HepG2 (cell line): ENCODE data around the gene PLCB4. TPM values are rescaled to one million over a fixed set of nuclear protein-coding genes. Genes with fewer than 3 reads are reported as not detected.

Experiments
- ATAC-seq: fragments of 200-7000 bp; cut with Tn5 transposase; 3 replicates; pipeline ENCODE4 v1.9.1; 2020; ENCODE audit warnings: mild to moderate bottlenecking, moderate library complexity
- BruUV-seq: library from RNA; stranded (reverse); fragments of 400-500 nt; replicated peaks from 2 replicates; lab custom pipeline; 2021; lab: Mats Ljungman, UMichigan
- CTCF ChIA-PET: fragments of 300-600 bp; formaldehyde crosslinking; extraction: SDS; loops from one replicate; lab custom pipeline; 2021; ENCODE audit warnings: low total read pairs, inconsistent platforms, low intra/inter-chr PET ratio; lab: Yijun Ruan, JAX
- POLR2A ChIA-PET: fragments of 350-600 bp; sonication (Branson Sonifier 250); formaldehyde crosslinking; loops from one replicate; lab custom pipeline; 2020; ENCODE audit warnings: antibody characterized with exemption, inconsistent platforms; lab: Yijun Ruan, JAX
- DNase-seq: peaks from one replicate; pipeline ENCODE4 v3.0.0-alpha.2; 2015; ENCODE audit warnings: low spot score
- FAIRE-seq: peaks from 3 replicates; lab custom pipeline; 2011; peaks lifted over from hg19 to GRCh38; lab: Jason Lieb, UNC
- H2AFZ ChIP-seq: one replicate; pipeline ENCODE4 v1.6.1; 2011; ENCODE audit warnings: low read length, inconsistent platforms
- H3K27ac ChIP-seq: fragments of 300-600 bp; 3 replicates; pipeline ENCODE4 v1.8.0; 2011; ENCODE audit warnings: mixed run types, mild to moderate bottlenecking, mixed read lengths, low read length, inconsistent platforms; ENCODE audit not compliant: insufficient read depth; ENCODE audit errors: extremely low read length
- H3K27me3 ChIP-seq, 2 experiments: fragments of 200-600 bp in 1 of 2; 2 replicates in 1 of 2; 3 replicates in 1 of 2; pipeline versions ENCODE4 v1.6.0 to v1.8.0; 2011; ENCODE audit warnings: low read length in 2 of 2, mild to moderate bottlenecking in 2 of 2, moderate library complexity in 2 of 2, inconsistent platforms in 1 of 2; ENCODE audit not compliant: insufficient read depth in 2 of 2, control insufficient read depth in 1 of 2
- H3K36me3 ChIP-seq, 2 experiments: fragments of 200-600 bp in 1 of 2; replicated peaks in 1 of 2; 2 replicates in 1 of 2; 3 replicates in 1 of 2; pipeline versions ENCODE4 v1.5.1 to v1.8.0; 2011; ENCODE audit warnings: low read length in 2 of 2, inconsistent platforms in 1 of 2; ENCODE audit not compliant: insufficient read depth in 2 of 2, control insufficient read depth in 1 of 2
- H3K4me1 ChIP-seq: 2 replicates; pipeline ENCODE4 v1.5.1; 2012; ENCODE audit warnings: low read length, inconsistent platforms; ENCODE audit not compliant: insufficient read depth
- H3K4me2 ChIP-seq: 2 replicates; pipeline ENCODE4 v1.6.0; 2011; ENCODE audit warnings: low read depth, low read length, inconsistent platforms
- H3K4me3 ChIP-seq, 3 experiments: fragments of 200-600 bp in 1 of 3; sonication (generic), shearing (Covaris generic) in 1 of 3; replicated peaks in 1 of 3; 2 replicates each; pipeline ENCODE4 v1.5.1; 2011 to 2016; ENCODE audit warnings: low read length in 3 of 3, inconsistent platforms in 2 of 3, low read depth in 2 of 3, mild to moderate bottlenecking in 2 of 3, control low read depth in 1 of 3, mixed read lengths in 1 of 3; ENCODE audit not compliant: insufficient read depth in 1 of 3
- H3K79me2 ChIP-seq: one replicate; pipeline ENCODE4 v1.6.1; 2011; ENCODE audit warnings: low read length, inconsistent platforms; ENCODE audit not compliant: insufficient read depth
- H3K9ac ChIP-seq: 2 replicates; pipeline ENCODE4 v1.6.0; 2011; ENCODE audit warnings: mild to moderate bottlenecking, low read depth, low read length, inconsistent platforms; ENCODE audit not compliant: insufficient read depth
- H3K9me3 ChIP-seq: 2 replicates; pipeline ENCODE4 v1.5.1; 2012; ENCODE audit warnings: mild to moderate bottlenecking, low read length
- H4K20me1 ChIP-seq: 2 replicates; pipeline ENCODE4 v1.6.0; 2011; ENCODE audit warnings: inconsistent platforms, mild to moderate bottlenecking, low read length, moderate library complexity; ENCODE audit not compliant: insufficient read depth
- AKNA ChIP-seq: sonication (generic); formaldehyde crosslinking; IDR thresholded peaks from 2 replicates; pipeline ENCODE4 v1.4.0; 2020; ENCODE audit warnings: missing genetic modification reagents, borderline replicate concordance
- ARNTL ChIP-seq: sonication (generic); formaldehyde crosslinking; IDR thresholded peaks from 2 replicates; pipeline ENCODE4 v1.4.0; 2020; ENCODE audit warnings: mild to moderate bottlenecking, missing genetic modification reagents
- THAP9 ChIP-seq: sonication (generic); formaldehyde crosslinking; IDR thresholded peaks from 2 replicates; pipeline ENCODE4; 2020; ENCODE audit warnings: missing genetic modification reagents, mild to moderate bottlenecking, borderline replicate concordance
- TIGD3 ChIP-seq: sonication (generic); formaldehyde crosslinking; IDR thresholded peaks from 2 replicates; pipeline ENCODE4 v1.5.1; 2020; ENCODE audit warnings: mild to moderate bottlenecking, missing genetic modification reagents, borderline replicate concordance
- ZBTB26 ChIP-seq: IDR thresholded peaks from 2 replicates; pipeline ENCODE4 v1.6.1; 2016; ENCODE audit warnings: missing compliant biosample characterization, missing genetic modification reagents, borderline replicate concordance
- ZNF296 ChIP-seq: sonication (generic); formaldehyde crosslinking; conservative IDR thresholded peaks from 2 replicates; pipeline ENCODE4 v1.5.0; 2020; ENCODE audit warnings: mild to moderate bottlenecking, missing genetic modification reagents
- ZNF33A ChIP-seq: sonication (generic); formaldehyde crosslinking; IDR thresholded peaks from 2 replicates; pipeline ENCODE4 v1.5.1; 2020; ENCODE audit warnings: missing genetic modification reagents, mild to moderate bottlenecking, moderate library complexity, borderline replicate concordance
- ZNF414 ChIP-seq: sonication (generic); formaldehyde crosslinking; IDR thresholded peaks from 2 replicates; pipeline ENCODE4 v1.5.0; 2020; ENCODE audit warnings: missing genetic modification reagents
- ZNF639 ChIP-seq: conservative IDR thresholded peaks from 2 replicates; pipeline ENCODE4 v1.6.1; 2018; ENCODE audit warnings: missing genetic modification reagents
- WGBS: methylation state at CpG from one replicate; pipeline ENCODE4 v1.1.6; 2017; ENCODE audit warnings: low lambda C conversion rate; 5-methylcytosine and 5-hydroxymethylcytosine counted together
- in situ Hi-C: cut with HindIII; loops from 2 replicates; pipeline ENCODE4 v1.10.0; 2017; ENCODE audit warnings: low pct_unique_long_range_greater_than_20kb; ENCODE audit not compliant: extremely low pct_ligation_motif_present
- intact Hi-C: fragments of 100-400 bp; cut with micrococcal nuclease; formaldehyde crosslinking; loops from one replicate; pipeline ENCODE4 v1.10.0; 2022; ENCODE audit not compliant: unreplicated experiment
- polyA plus RNA-seq, 8 experiments: library from polyadenylated mRNA; depleted of rRNA in 3 of 8; stranded (reverse) in 7 of 8; unstranded in 1 of 8; fragments of >200 nt; fragmentation: Illumina TruSeq in 4 of 8; extraction: Trizol in 4 of 8; gene quantifications; 2 replicates each; pipeline versions ENCODE4 v1.2.1 to v1.2.3, GENCODE V29; 2011 to 2016; ENCODE audit warnings: low read depth in 4 of 8, missing spikeins in 1 of 8, mixed read lengths in 1 of 8; ENCODE audit not compliant: insufficient read depth in 1 of 8
- total RNA-seq, 5 experiments: library from RNA; depleted of rRNA; stranded (reverse); fragments of >200 nt; fragmentation: Illumina TruSeq; extraction: Trizol; gene quantifications; 2 replicates each; pipeline ENCODE4 v1.2.3, GENCODE V29; 2016; ENCODE audit warnings: low read depth in 1 of 5

The PLCB4 gene
- total and polyA plus RNA-seq, 2 of the 13 experiments (the other 11 are each of a cell fraction or from before 2014, with no cell fraction given) = 0.01 TPM; not detected in 1

GRCh38 chr20:9500121-9500520, 431.2 kb downstream of the PLCB4 start (continued):
- TF ChIP-seq ZNF414 (CRISPR knock-in tag) (no peak), ZNF296 (CRISPR knock-in tag) (no peak), ZNF33A (no peak), ZBTB26 (CRISPR knock-in tag) (no peak), TIGD3 (CRISPR knock-in tag) (no peak), ZNF639 (no peak)

- ChIA-PET POLR2A (no interaction called here), CTCF (no interaction called here)
- in situ Hi-C loops (no loop called here), intact Hi-C loops (no loop called here)
- Histone ChIP-seq H3K27ac (no peak overlapping the region), H3K9ac (no peak overlapping the region), H3K4me1 (no peaks in the 10 kb centered on the region), H3K4me3 (no peak overlapping the region), H3K36me3 (no peaks in the 10 kb centered on the region), H2AFZ (no peak overlapping the region), H3K27me3 (peaks cover 3 to 14% of the 10 kb centered on the region in 2 experiments; a peak in 4 of 5 replicates), H3K79me2 (no peaks in the 10 kb centered on the region), H4K20me1 (no peaks in the 10 kb centered on the region), H3K4me2 (no peak overlapping the region), H3K9me3 (no peaks in the 10 kb centered on the region)
- ATAC-seq = no peak
- BruUV-seq = no TSS peak
- FAIRE-seq = no peak
- no peak for DNase-seq
- 8% methylated on average over 2 of the region's 2 CpGs for WGBS
- TF ChIP-seq AKNA (CRISPR knock-in tag) = no peak
- TF ChIP-seq ARNTL (CRISPR knock-in tag) = no peak
- no peak for TF ChIP-seq THAP9 (CRISPR knock-in tag)
Observed at GRCh38 chr20:9501473-9501872, 432.6 kb downstream of the PLCB4 start.
